Ectodermal cell (in vitro differentiated cells): Measurements from ENCODE around the gene PIK3AP1.
"Not testable (repeated sequence)": the region's sequence is repeated elsewhere in the genome, so short reads cannot be mapped to it uniquely, and the experiment has no call there.

ENCODE experiments used
- H3K27ac ChIP-seq: 2 replicates; pipeline ENCODE4 v1.7.0; 2013; ENCODE audit warnings: mild to moderate bottlenecking, low read depth, low read length; ENCODE audit not compliant: insufficient read depth, poor library complexity, severe bottlenecking
- H3K27me3 ChIP-seq: 2 replicates; pipeline ENCODE4 v1.7.0; 2013; ENCODE audit warnings: mild to moderate bottlenecking, low read length; ENCODE audit not compliant: insufficient read depth, control insufficient read depth, poor library complexity, severe bottlenecking
- H3K36me3 ChIP-seq: one replicate; pipeline ENCODE4 v1.7.0; 2013; ENCODE audit warnings: low read length; ENCODE audit not compliant: control insufficient read depth, insufficient read depth
- H3K4me1 ChIP-seq: one replicate; pipeline ENCODE4 v1.7.0; 2013; ENCODE audit warnings: low read length; ENCODE audit not compliant: control insufficient read depth, insufficient read depth
- H3K4me3 ChIP-seq: 2 replicates; pipeline ENCODE4 v1.7.0; 2013; ENCODE audit warnings: low read depth, low read length, control low read depth; ENCODE audit not compliant: insufficient read depth
- H3K9me3 ChIP-seq: 2 replicates; pipeline ENCODE4 v1.7.0; 2013; ENCODE audit warnings: mild to moderate bottlenecking, low read length, moderate library complexity; ENCODE audit not compliant: control insufficient read depth
- WGBS, 2 experiments: methylation state at CpG; one replicate each; pipeline ENCODE4 v1.1.7; 2013; ENCODE audit warnings: missing lambda C conversion rate in 2 of 2; 5-methylcytosine and 5-hydroxymethylcytosine counted together

The PIK3AP1 gene

DNA sequence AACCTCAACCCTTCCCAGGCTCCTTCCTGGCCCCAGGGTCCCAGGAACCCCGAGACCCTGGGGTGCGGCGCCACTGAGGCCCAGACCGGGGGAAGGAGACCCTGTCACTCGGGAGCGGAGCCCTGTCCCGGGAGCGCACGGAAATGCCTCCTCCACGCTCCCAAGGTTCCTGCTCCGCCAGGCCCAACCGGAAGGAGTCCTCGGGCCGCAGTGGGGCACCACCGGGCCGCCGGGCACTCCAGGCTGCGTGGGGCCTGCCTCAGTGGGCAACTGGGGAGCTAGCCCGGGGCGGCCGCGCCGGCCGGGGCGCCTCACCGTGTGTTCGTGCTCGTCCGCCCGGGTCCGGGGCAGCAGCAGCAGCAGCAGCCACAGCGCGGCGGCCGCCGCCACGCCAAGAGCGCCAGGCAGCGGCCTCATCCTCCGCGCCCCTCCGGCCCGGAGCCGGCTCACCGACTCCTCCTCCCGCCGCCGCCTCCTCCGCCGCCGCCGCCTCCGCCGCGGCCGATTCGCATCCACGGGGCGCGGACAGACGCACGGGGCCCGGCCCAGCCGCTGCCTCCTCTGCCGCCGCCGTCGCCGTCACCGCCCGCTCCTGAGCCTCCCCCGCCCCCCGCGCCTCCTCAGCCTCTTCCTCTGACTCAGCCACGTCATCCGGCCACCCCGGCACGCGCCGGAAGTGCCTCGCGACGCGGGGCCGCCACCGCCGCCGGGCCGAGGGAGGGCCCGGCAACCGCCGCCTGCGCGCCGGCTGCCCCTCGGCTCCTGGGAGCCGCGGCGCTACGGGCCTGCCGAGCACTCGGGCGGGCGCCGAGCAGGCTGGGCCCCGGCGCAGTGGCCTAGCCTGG lies 133.7 kb downstream of the PIK3AP1 start, which contains the start of gene TM9SF3:
Gene TM9SF3 (minus strand): TSS at position 594 of the 845 bp plus-strand sequence. CDS start 177 bp downstream, at position 417.
- Histone ChIP-seq H3K4me3 (peak within 1 kb of the TSS; percentile 94), H3K9me3 (no peaks in the 10 kb centered on the region), H3K27ac (peak within 1 kb of the TSS; percentile 93), H3K27me3 (no peaks in the 10 kb centered on the region), H3K4me1 (peaks cover 8% of the 10 kb centered on the region), H3K36me3 (no peaks in the 10 kb centered on the region)
- 0% methylated on average over 107 of the region's 107 CpGs for WGBS, 2 experiments

DNA sequence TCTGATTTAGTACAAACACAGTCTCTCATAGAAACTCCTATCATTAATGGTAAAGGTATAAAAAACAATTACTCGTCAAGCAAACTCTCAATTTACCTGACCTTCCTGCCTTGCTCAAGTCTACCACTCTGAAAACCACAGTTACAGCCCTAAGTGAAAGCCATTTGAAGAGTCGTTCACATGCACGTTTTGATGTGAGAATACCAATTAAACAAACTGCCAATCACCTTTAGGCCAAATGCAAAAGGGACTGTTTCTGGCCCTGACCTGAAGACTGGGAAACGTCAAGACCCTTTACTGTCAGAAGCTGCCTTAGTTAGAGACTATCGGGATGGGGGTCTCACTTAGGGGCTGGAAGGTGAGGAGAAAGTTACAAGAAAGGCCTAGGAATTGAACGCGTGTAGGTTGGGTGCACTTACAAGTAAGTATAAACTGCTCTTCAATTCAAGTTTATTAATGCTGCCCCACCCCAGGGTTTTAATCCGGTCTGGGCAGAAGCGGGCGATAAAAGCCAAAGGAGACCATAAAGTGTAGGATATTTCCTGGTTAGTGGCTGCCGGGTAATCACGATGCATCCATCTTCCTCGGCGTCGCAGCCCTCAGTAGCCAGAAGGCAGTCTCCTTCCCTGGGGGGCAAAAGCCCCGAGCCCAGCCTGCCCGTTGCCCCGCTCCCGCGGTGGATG lies 134.4 kb downstream of the PIK3AP1 start:
- Histone ChIP-seq H3K9me3 (no peaks in the 10 kb centered on the region), H3K4me1 (peaks cover 8% of the 10 kb centered on the region), H3K4me3 (peak overlapping the region; percentile 94), H3K27ac (peak overlapping the region; percentile 85), H3K27me3 (no peaks in the 10 kb centered on the region), H3K36me3 (no peaks in the 10 kb centered on the region)
- WGBS, 2 experiments = 4% methylated on average over 20 of the region's 20 CpGs

DNA sequence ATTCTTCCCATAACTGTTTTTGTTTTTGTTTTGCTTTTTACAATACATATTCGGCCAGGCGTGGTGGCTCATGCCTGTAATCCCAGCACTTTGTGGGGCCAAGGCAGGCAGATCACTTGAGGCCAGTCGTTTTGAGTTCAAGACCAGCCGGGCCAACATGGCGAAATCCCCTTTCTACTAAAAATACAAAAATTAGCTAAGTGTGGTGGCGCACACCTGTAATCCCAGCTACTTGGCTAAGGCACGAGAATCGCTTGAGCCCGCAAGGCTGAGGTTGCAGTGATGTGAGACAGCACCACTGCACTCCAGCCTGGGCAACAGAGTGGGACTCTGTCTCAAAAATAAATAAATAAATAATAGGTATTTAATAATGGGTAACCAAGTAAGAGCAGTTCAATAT lies 135.8 kb downstream of the PIK3AP1 start:
- Histone ChIP-seq H3K4me1 (peaks cover 11% of the 10 kb centered on the region), H3K27me3 (no peaks in the 10 kb centered on the region), H3K36me3 (no peaks in the 10 kb centered on the region), H3K27ac (no peak overlapping the region), H3K4me3 (no peak overlapping the region), H3K9me3 (no peaks in the 10 kb centered on the region)
- WGBS, 2 experiments = 86 to 93% methylated on average over 9 of the region's 9 CpGs

DNA sequence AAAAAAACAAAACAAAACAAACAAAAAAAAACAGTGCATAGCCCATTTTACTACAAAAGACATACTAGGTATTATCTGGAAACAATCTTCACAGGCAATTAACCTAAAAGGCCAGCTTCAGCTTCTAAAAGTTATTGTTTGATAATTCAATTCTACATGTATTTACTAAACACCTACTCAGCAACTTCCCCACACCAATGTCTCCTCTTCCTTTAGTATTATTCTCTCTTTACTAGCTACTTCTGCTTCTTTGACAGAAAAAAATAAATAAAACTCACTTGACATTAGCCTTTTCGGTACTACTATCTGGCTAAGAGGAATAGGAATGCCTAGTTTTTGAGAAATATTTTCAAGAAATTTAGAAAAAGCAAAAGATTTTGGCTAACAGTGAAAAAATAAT lies 136.3 kb downstream of the PIK3AP1 start:
- no peaks in the 10 kb centered on the region for H3K27me3 ChIP-seq
- no peaks in the 10 kb centered on the region for H3K9me3 ChIP-seq
- no peak overlapping the region for H3K4me3 ChIP-seq
- H3K27ac ChIP-seq = no peak overlapping the region
- H3K4me1 ChIP-seq = peaks cover 12% of the 10 kb centered on the region
- H3K36me3 ChIP-seq = no peaks in the 10 kb centered on the region
- WGBS, 2 experiments = 100% methylated on average over 1 of the region's 1 CpG; no CpG with 5 or more reads in 1 of the 2 experiments

DNA sequence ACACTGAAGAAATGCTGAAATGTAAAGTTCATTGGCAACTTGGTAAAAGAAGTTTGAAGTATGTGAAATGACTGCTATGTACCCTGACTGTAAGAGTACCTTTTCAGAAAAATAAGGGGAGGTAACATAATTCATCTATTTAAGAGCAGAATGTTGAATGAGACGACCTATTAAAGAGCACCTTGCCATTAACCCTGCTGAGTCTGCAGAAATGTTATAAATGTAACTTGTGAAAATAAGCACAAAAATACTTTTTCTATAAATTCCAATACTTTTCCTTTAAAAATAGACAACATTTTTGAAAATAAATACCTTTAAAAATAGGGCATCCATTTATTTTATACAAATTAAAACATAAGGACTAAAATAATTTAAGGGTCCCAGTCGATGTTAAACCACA lies 141.2 kb downstream of the PIK3AP1 start:
- H3K4me3 ChIP-seq = no peak overlapping the region
- H3K27ac ChIP-seq = no peak overlapping the region
- H3K27me3 ChIP-seq = no peaks in the 10 kb centered on the region
- H3K36me3 ChIP-seq = peaks cover 12% of the 10 kb centered on the region
- H3K4me1 ChIP-seq = peaks cover 4% of the 10 kb centered on the region
- WGBS, 2 experiments = 95% methylated on average over 2 of the region's 2 CpGs; no CpG with 5 or more reads in 1 of the 2 experiments
- H3K9me3 ChIP-seq = no peaks in the 10 kb centered on the region

DNA sequence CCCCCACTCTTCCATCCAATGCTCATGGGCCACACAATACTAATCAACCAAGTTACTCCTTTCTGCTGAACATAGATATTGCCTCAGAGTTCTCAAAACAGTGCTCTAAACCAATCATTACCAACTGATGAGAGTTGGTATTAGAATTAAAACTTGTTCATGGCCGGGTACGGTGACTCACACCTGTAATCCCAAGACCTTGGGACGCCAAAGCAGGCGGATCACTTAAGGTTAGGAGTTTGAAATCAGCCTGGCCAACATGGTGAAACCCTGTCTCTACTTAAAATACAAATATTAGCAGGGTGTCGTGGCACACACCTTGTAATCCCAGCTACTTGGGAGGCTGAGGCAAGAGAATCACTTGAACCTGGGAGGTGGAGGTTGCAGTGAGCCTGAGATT lies 141.7 kb downstream of the PIK3AP1 start:
- WGBS, 2 experiments = 92 to 93% methylated on average over 5 of the region's 5 CpGs
- Histone ChIP-seq H3K27ac (no peak overlapping the region), H3K4me1 (peaks cover 4% of the 10 kb centered on the region)

DNA sequence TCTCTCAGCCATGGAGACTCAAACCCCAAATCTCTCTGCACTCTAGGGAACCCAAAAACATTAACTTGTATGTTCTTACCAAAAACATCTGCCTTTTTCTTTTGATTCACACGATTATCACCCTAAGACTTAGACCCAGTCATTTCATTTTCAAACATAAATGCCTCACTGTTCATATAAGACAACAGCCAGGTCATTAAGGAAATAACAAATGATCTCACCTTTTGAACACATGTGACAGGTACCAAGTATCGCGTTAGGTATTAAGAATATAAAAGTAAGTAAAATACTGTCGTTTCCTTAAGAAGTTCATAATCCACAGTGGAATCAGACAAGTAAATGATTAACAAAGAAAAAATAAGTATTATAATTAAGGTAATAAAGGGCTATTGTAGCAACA lies 142.3 kb downstream of the PIK3AP1 start:
- Histone ChIP-seq H3K9me3 (no peaks in the 10 kb centered on the region), H3K27me3 (no peaks in the 10 kb centered on the region), H3K36me3 (peaks cover 12% of the 10 kb centered on the region), H3K27ac (no peak overlapping the region), H3K4me3 (no peak overlapping the region), H3K4me1 (peaks cover 4% of the 10 kb centered on the region)
- 95 to 97% methylated on average over 1 to 4 of the region's 4 CpGs for WGBS, 2 experiments

More for the DNA sequence above, 141.7 kb downstream of the PIK3AP1 start:
- no peaks in the 10 kb centered on the region for H3K9me3 ChIP-seq
- peaks cover 12% of the 10 kb centered on the region for H3K36me3 ChIP-seq
- no peaks in the 10 kb centered on the region for H3K27me3 ChIP-seq
- no peak overlapping the region for H3K4me3 ChIP-seq

DNA sequence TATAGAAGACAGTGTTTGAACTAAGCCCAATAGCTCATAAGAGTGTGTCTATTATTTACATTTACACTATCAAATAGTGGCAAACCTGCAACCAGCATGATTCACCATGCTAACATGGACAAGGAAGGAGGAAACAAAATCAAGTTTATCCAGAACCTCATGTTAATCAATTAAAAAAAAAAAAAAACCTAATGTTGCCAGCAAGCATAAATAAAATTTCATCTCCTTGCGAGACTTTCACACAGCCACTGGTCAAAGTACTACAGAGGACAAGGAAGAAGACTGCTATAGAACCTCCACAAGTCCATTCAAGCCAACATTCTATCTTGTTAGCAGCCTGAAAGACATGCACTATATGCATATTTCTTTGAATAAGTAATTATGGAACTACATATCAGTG lies 143.2 kb downstream of the PIK3AP1 start:
- Histone ChIP-seq H3K9me3 (no peaks in the 10 kb centered on the region), H3K4me1 (peaks cover 4% of the 10 kb centered on the region), H3K27ac (no peak overlapping the region), H3K27me3 (no peaks in the 10 kb centered on the region), H3K36me3 (peaks cover 12% of the 10 kb centered on the region), H3K4me3 (no peak overlapping the region)
- WGBS, 2 experiments = 100% methylated on average over 1 of the region's 1 CpG

DNA sequence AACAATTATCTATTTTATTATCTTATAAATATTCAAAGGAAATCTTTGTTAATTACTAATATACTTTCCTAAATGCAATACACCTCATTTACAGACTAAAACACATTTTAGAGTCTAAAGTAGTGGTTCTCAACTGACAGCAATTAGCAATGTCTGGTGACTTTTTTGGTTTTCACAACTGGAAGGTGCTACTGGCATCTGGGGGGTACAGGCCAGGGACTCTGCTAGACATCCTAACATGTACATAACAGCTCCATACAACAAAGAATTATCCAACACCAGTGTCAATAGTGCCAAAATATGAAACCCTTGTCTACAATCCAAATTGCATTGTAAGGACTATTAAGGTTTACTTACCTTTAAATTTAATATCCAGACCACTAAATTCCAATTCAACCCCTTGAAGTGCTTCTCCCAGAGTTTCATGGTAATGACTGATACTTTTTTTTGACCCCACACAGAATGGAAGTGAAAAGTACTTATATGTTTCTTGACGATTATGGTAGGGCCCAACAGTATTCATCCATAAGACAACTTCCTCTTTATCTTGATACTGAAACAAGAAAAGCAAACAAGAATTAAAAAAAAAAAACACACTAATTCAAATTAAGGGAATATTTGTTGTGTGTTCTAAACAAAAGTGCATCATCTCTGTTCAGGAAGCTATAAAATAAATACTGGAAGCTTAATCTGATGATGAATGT lies 143.9 kb downstream of the PIK3AP1 start:
- 100% methylated on average over 1 of the region's 1 CpG; no CpG with 5 or more reads in 1 of the 2 experiments for WGBS, 2 experiments
- Histone ChIP-seq H3K4me1 (peaks cover 4% of the 10 kb centered on the region), H3K9me3 (no peaks in the 10 kb centered on the region), H3K4me3 (no peak overlapping the region), H3K27me3 (no peaks in the 10 kb centered on the region), H3K36me3 (peaks cover 12% of the 10 kb centered on the region), H3K27ac (no peak overlapping the region)

DNA sequence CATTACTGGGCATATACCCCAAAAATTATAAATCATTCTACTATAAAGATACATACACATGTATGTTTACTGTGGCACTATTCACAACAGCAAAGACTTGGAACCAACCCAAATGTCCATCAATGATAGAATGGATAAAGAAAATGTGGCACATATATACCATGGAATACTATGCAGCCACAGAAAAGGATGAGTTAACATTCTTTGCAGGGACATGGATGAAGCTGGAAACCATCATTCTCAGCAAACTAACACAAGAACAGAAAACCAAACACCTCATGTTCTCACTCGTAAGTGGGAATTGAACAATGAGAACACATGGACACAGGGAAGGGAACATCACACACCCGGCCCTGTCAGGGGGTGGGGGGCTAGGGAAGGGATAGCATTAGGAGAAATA lies 145.8 kb downstream of the PIK3AP1 start:
- H3K4me1 ChIP-seq, H3K27ac ChIP-seq, H3K9me3 ChIP-seq, H3K4me3 ChIP-seq, H3K27me3 ChIP-seq: not testable (repeated sequence)
- 95% methylated on average over 2 of the region's 2 CpGs for WGBS, 2 experiments
- H3K36me3 ChIP-seq = peaks cover 12% of the 10 kb centered on the region
